ENCODE results near the gene NETO1. TPM values are rescaled to one million over a fixed set of nuclear protein-coding genes. Genes with fewer than 3 reads are reported as not detected.

The NETO1 gene
- polyA plus RNA-seq, 1 donor (not counting 4 experiments of a cell fraction or from before 2014, with no cell fraction given) = 19.2 TPM

GRCh38 chr18:72834731-72835130 is 33.1 kb downstream of the NETO1 start:
- Histone ChIP-seq H4K20me1 (ENCODE audit: control insufficient read depth, extremely low read depth, insufficient read depth, low read length) (no peaks in the 10 kb centered on the region), H3K27me3 (ENCODE audit: control insufficient read depth, extremely low read depth, insufficient read depth, low read length) (no peaks in the 10 kb centered on the region), H3K4me1 (ENCODE audit: control insufficient read depth, extremely low read depth, insufficient read depth, low read length) (no peaks in the 10 kb centered on the region), H3K27ac (ENCODE audit: control insufficient read depth, insufficient read depth, low read length) (no peak overlapping the region), H2AFZ (ENCODE audit: control insufficient read depth, low read length) (no peak overlapping the region), H3K4me3 (ENCODE audit: control insufficient read depth in 2 of 3, extremely low read depth in 1 of 3, insufficient read depth in 2 of 3, low read depth in 1 of 3, low read length in 3 of 3) (no peak overlapping the region), H3K9me3 (ENCODE audit: control insufficient read depth, low read depth, low read length) (no peaks in the 10 kb centered on the region), H3K36me3 (ENCODE audit: control insufficient read depth in 2 of 2, extremely low read depth in 1 of 2, insufficient read depth in 2 of 2, low read length in 2 of 2) (no peaks in the 10 kb centered on the region), H3K9me1 (ENCODE audit: control insufficient read depth, extremely low read depth, insufficient read depth, low read length) (no peaks in the 10 kb centered on the region), H3K4me2 (ENCODE audit: control insufficient read depth, extremely low read depth, insufficient read depth, low read depth, low read length) (no peak overlapping the region), H3K9ac (ENCODE audit: control insufficient read depth, extremely low read depth, insufficient read depth, low read length) (no peak overlapping the region), H3K79me2 (ENCODE audit: control insufficient read depth, insufficient read depth, low read length) (peaks cover 4% of the 10 kb centered on the region)
- no peak for FAIRE-seq
- dilution Hi-C loops (cut with MboI; ENCODE audit: extremely low pct_ligation_motif_present, low sequenced_read_pairs) = no loop called here
- TF ChIP-seq, protein P1, sequence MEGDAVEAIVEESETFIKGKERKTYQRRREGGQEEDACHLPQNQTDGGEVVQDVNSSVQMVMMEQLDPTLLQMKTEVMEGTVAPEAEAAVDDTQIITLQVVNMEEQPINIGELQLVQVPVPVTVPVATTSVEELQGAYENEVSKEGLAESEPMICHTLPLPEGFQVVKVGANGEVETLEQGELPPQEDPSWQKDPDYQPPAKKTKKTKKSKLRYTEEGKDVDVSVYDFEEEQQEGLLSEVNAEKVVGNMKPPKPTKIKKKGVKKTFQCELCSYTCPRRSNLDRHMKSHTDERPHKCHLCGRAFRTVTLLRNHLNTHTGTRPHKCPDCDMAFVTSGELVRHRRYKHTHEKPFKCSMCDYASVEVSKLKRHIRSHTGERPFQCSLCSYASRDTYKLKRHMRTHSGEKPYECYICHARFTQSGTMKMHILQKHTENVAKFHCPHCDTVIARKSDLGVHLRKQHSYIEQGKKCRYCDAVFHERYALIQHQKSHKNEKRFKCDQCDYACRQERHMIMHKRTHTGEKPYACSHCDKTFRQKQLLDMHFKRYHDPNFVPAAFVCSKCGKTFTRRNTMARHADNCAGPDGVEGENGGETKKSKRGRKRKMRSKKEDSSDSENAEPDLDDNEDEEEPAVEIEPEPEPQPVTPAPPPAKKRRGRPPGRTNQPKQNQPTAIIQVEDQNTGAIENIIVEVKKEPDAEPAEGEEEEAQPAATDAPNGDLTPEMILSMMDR (optimal IDR thresholded peaks at IDR 0.05 in 1 of 3, IDR thresholded peaks at IDR 0.05 in 1 of 3, conservative IDR thresholded peaks at IDR 0.05 in 1 of 3; ENCODE audit: extremely low read depth in 1 of 3, insufficient read depth in 2 of 3, low read length in 3 of 3) = no peak
- no peak for TF ChIP-seq EZH2 (IDR thresholded peaks at IDR 0.05; ENCODE audit: low read length)
- no peak for DNase-seq (ENCODE audit: low read depth, low spot score)

DNA sequence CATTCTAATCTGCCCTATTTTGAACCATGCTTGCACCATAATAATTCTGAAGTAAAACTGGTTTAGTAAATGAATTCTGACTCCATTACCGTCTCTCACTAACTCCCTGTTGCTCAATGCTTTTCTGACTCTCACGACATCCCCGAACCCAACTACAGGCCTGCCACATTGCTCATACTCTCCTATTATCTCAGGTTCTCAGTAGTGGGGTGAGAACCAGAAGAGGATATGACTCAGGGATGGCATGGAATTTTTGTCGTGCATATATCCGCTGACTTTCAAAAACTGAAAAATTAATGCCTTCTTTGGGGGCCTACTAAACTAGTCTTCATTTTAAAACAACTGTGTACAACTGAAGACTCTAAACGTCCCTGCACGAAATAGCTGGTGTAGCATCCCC is 34.3 kb downstream of the NETO1 start:
- Histone ChIP-seq H2AFZ (ENCODE audit: control insufficient read depth, low read length) (no peak overlapping the region), H3K36me3 (ENCODE audit: control insufficient read depth in 2 of 2, extremely low read depth in 1 of 2, insufficient read depth in 2 of 2, low read length in 2 of 2) (no peaks in the 10 kb centered on the region), H4K20me1 (ENCODE audit: control insufficient read depth, extremely low read depth, insufficient read depth, low read length) (no peaks in the 10 kb centered on the region), H3K9ac (ENCODE audit: control insufficient read depth, extremely low read depth, insufficient read depth, low read length) (no peak overlapping the region), H3K4me3 (ENCODE audit: control insufficient read depth in 2 of 3, extremely low read depth in 1 of 3, insufficient read depth in 2 of 3, low read depth in 1 of 3, low read length in 3 of 3) (no peak overlapping the region), H3K79me2 (ENCODE audit: control insufficient read depth, insufficient read depth, low read length) (peaks cover 4% of the 10 kb centered on the region), H3K4me2 (ENCODE audit: control insufficient read depth, extremely low read depth, insufficient read depth, low read depth, low read length) (no peak overlapping the region), H3K27ac (ENCODE audit: control insufficient read depth, insufficient read depth, low read length) (no peak overlapping the region), H3K27me3 (ENCODE audit: control insufficient read depth, extremely low read depth, insufficient read depth, low read length) (no peaks in the 10 kb centered on the region), H3K4me1 (ENCODE audit: control insufficient read depth, extremely low read depth, insufficient read depth, low read length) (no peaks in the 10 kb centered on the region), H3K9me3 (ENCODE audit: control insufficient read depth, low read depth, low read length) (no peaks in the 10 kb centered on the region), H3K9me1 (ENCODE audit: control insufficient read depth, extremely low read depth, insufficient read depth, low read length) (no peaks in the 10 kb centered on the region)
- dilution Hi-C loops (cut with MboI; ENCODE audit: extremely low pct_ligation_motif_present, low sequenced_read_pairs) = no loop called here
- TF ChIP-seq EZH2 (IDR thresholded peaks at IDR 0.05; ENCODE audit: low read length) = no peak
- TF ChIP-seq, protein P1 (optimal IDR thresholded peaks at IDR 0.05 in 1 of 3, IDR thresholded peaks at IDR 0.05 in 1 of 3, conservative IDR thresholded peaks at IDR 0.05 in 1 of 3; ENCODE audit: extremely low read depth in 1 of 3, insufficient read depth in 2 of 3, low read length in 3 of 3) = no peak
- DNase-seq (ENCODE audit: low read depth, low spot score) (no peak), FAIRE-seq (no peak)
